CD4-positive, alpha-beta T cell treated with Interleukin-4 for 1 hour (primary cell): Measurements from ENCODE around the gene THAP9.
A peak's percentile ranks its signal among the peaks of the same experiment; 100 is the strongest.
"Not testable (repeated sequence)": the region's sequence is repeated elsewhere in the genome, so short reads cannot be mapped to it uniquely, and the experiment has no call there.

Experiments used
- DNase-seq, 2 donors: peaks; one replicate each; pipeline ENCODE4 v3.0.0-alpha.2; 2020 to 2022

The THAP9 gene

DNA sequence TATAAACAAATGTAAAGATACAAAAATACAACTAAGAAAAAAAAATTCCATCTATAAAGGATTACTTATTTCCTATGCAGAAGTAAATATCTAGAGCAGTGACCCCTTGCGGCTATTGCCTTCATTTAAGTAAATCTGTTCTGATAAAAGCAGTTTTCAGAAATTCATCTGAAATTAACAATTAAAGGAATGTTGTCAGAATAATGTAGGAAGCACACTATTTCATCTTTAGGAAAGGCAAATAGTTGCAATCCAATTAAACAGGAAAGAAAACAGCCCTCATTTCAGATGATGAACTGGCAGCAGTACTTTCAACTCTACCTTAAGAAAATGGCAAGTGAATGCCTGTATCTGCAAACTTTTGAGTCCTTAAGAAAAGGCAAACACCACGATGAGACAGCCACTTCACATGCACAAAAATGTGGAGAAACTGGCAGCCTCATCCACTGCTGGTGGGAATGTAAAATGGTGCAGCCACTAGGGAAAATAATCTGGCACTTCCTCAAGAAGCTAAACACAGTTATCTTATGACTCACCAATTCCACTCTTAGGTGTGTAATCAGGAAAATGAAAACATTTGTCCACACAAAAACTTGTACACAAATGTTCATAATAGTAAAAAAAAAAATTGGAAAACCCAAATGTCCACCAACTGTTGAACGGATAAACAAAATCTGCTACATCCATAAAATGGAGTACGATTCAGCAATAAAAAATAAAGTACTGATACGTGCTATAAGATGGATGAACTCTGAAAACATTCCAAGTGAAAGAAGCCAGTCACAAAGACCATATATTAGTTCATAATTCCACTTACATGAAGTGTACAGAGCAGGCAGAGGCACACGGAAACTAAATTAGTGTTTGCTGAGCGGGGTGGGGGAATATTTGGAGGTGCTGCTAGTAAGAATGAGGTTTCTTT lies 2.0 kb upstream of the THAP9 start:
- DNase-seq, result peak in 1 of 2 donors; percentile 43

GRCh38 chr4:82899374-82900065 lies 1.0 kb upstream of the THAP9 start:
- DNase-seq, result no peak

DNA sequence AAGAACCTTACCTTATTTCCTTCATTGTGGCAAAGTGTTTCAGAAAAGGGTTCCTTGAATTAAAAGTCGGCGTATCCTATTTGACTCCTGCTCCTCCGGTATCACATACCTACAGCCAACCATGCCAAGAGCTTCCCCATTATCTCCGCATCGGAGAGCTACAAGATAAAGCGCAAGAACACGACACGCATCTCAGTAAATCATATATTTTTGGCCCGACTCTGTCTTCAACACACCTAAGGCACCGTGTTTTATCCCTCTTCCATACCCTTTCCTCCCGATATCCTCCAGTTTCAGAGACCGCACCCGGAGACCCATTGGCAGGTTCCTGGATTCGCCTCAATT lies 497 bp upstream of the THAP9 start:
- no peak for DNase-seq

DNA sequence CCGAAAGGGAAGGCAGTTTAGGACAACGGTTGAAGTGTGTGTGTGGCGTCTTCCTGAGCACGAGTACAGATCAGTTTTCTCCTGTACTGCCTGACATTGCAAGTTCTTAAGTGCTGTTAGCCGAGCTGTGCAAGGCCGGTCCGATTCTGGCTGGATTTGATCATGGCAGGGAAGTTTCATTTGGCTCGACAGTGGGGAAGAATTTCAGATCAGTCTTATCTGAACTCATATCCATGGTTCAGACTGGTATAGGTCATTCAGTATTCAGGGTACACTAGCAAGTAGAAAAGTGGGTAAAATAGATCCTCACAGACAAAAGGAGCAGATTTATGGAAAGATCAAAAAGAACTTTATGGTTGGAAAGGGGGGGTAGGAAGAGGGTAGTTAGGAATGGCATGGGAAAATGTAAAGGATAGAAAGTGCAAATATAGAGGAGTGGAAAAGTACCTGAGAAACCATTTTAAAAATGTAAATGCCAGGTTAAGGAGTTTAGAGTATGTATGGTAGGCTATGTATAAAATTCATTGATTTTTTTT lies 716 bp downstream of the THAP9 start:
- no peak for DNase-seq

DNA sequence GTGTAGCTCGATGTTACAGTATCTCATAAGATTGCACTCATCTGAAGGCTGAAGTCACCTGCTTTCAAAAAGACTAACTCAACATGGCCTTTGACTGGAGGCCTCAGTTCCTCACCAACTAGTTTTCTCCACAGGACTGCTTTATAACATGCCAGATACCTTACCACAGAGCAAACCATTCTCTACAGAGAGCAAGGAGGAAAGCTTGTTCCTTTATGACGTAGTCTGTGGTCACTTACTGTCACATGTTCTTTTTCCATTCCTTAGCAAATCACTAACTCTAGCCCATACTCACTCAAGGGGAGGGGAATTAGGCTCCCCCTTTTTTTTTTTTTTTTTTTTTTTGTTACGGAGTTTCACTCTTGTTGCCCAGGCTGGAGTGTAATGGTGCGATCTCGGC lies 3.2 kb downstream of the THAP9 start:
- DNase-seq, result peak in 1 of 2 donors; percentile 14

DNA sequence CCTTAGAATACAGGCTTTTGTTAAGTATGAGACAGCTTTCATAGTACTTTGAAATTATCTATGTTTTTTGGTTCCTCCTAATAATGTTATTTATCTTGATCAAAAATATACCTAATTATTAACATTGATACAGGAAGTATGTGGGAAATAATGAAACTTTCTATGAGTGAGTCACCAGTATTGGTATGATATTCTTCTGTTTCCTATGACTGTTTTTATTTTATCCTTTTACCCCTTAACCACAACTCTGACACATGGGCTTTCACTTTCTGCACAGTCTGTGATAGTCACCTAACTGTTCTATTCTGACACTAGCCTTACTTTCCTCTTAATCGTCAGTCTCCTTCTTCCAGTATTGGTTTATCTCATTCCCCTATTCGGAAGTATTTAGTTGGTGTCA lies 4.7 kb downstream of the THAP9 start:
- DNase-seq, result peak in 1 of 2 donors; percentile 57

DNA sequence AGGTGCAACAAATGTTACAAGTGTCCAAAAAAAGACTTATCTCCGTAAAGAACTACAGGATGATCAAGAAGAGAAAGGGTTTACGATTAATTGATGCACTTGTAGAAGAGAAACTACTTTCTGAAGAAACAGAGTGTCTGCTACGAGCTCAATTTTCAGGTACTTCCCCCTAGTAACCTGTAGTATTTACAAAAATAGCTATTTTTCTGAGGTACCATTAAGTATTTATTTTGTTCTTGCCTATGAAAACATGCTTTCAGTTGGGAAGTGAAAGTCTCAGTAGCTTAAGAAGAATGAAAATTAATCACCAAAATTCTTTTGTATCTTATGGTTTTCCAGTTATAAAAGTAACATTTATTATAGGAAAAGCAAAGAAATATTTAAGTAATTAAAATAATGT lies 5.9 kb downstream of the THAP9 start:
- DNase-seq, result no peak

- DNase-seq, result no peak
Observed at GRCh38 chr4:82909326-82909725, 8.8 kb downstream of the THAP9 start.

- DNase-seq, result no peak
Observed at GRCh38 chr4:82913305-82913704, 12.8 kb downstream of the THAP9 start.

- not testable (repeated sequence) for DNase-seq
Observed at GRCh38 chr4:82913968-82914367, 13.4 kb downstream of the THAP9 start.

- DNase-seq, result no peak
Observed at GRCh38 chr4:82918091-82918490, 17.6 kb downstream of the THAP9 start.

GRCh38 chr4:82919386-82919785 lies 18.9 kb downstream of the THAP9 start:
- DNase-seq, result no peak

DNA sequence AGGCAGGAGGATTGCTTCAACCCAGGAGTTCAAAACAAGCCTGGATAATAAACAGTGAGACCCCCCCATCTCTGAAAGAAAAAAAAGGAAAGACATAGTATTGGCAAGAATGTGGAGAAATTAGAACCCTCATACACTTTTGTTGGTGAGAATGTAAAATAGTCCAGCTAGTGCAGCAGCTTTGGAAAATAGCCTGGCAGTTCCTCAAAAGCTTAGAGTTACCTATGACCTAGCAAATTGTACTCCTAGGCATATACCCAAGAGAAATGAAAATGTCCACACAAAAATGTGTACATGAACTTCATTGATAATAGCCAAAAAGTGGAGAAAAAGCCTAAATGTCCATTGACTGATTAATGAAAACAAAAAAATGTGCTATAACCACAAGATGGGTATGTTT lies 21.3 kb downstream of the THAP9 start:
- DNase-seq, result no peak

GRCh38 chr4:82930848-82931755 lies 30.6 kb downstream of the THAP9 start:
- no peak for DNase-seq

GRCh38 chr4:82934441-82934840 lies 33.9 kb downstream of the THAP9 start:
- no peak for DNase-seq

DNA sequence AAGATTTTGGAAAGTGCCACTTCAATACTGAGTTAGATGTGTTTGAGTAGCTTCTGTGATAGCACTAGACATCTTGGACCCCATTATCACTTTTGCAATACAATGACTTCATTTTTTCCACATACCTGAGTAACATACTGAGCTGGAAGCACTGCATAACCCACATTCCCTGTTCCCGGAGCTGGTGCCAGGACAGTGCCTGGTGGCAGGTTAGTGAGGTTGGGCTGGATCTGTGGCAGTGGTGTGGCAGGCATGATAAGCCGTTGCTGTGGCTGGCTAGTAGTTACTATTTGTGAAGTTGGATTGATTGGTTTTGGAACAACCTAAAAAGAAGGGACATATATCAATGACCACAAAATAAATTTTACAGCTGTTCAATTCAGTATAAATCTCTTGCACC lies 38.9 kb downstream of the THAP9 start:
- DNase-seq, result no peak

DNA sequence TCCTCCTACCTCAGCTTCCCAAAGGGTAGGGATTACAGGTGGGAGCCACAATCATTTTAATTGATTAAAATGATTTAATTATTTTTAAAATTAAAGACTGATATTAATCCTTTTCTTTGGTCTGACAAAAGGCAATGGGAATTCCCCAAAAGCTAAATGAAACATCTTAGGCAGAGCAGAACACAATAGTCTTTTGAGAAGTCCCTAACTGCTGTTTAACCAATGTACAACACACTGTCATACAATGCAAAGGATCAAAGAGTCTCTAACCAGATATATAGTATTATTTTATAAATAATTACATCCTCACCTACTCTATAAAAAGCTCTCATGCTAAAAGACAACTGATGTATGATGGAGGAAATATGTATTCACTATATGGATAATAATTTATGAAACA lies 47.0 kb downstream of the THAP9 start:
- no peak for DNase-seq

DNA sequence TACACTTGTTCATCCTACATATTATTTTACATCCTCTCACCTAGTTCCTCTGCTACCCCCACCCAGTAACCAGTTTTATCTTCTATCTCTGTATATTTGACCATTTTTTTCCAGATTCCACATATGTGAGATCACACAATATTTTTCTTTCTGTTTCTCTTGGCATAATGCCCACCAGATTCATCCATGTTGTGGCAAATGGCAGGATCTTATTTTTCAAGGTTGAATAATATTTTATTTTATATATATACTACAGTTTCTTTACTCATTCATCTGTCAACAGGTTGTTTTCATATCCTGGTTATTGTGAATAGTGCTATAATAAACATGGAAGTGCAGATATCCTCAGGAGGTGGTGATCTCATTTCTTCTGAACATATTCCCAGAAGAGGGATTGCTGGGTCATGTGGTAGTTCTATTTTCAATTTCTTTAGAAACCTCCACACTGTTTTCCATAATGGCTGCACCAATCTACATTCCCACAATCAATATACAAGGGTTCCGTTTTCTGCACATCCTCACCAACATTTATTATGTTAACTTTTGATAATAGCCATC lies 48.2 kb downstream of the THAP9 start:
- no peak for DNase-seq

DNA sequence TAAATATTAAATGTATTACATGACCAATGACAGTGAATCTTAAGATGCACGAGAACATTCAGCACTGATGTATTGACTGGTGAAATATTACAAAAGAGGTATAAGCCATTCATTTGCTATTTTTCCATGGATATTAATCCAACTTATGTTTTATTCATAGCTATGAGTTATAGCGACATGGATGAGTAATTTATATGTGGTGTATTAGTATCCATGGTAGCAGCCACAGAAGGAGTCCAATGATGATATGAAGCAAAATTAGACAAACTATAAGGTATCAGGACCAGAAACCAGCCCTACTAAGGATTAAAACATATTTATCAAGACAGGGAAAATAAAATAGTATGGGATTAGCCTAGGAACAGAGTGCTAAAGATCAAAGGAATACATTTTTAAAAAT lies 50.7 kb downstream of the THAP9 start:
- DNase-seq, result no peak

GRCh38 chr4:82954212-82954611 lies 53.7 kb downstream of the THAP9 start:
- DNase-seq, result no peak

DNA sequence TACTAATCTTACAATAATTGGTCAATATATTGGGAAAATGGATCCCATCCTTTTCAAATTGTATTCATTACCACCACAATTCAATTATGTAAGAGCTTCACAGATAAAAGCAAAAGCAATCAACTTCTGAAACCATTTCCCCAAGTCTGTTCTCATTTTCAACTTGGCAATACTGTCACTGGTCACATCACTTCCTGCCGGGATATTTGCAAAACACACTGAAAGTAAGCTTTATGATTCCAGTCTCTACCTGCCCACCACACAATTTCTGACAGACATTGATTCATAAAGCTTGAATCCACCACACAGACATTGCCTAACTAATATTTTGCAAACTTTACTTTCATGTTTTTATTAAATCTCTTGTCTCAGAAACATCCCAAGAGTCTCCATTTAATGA lies 56.5 kb downstream of the THAP9 start:
- no peak for DNase-seq

DNA sequence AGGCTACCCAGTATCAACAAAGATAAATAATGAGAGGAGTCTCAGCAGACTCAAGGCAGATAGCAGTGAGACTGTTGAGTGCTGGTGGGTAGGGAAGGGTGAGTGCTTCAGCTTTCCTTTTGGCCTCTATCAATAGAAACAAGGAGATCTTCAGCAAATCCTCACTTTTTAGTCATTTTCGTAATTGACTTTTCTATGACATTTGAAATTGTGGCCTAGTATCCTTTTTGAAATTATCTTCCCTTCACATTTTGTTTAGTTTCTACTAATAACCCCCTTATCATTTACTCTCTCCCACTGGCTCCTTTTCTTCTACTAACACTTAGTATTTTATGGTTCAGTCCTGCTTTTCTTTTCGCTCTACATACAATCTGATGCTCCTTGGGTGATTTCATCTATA lies 65.2 kb downstream of the THAP9 start:
- no peak for DNase-seq

DNA sequence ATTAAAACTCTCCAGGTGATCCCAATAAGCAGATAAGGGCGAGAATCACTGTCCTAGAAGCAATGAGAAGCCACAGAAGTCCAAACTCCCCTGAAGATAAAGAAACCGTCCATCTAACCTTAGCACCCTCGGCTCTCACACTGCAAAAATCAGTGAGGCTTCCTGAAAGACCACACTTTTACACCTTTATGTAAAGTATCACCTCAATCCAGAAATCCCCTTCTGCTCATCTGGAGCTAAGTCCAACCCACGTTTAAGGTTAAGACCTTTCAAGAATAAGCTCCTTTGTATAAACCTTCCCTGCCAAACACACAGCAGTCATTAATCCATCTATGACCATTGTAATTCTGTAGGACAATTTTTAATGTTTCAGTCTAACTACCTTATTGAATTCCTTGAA lies 68.4 kb downstream of the THAP9 start:
- no peak for DNase-seq
